Measurements from ENCODE around the gene RNF11. TPM values are rescaled to one million over a fixed set of nuclear protein-coding genes. Genes with fewer than 3 reads are reported as not detected.

The RNF11 gene
- total RNA-seq, 1 experiment from 2014 or later = 55.8 TPM

GRCh38 chr1:51216631-51217030 lies 19.4 kb upstream of the RNF11 start:
- H2BK20ac ChIP-seq (ENCODE audit: low read depth, low read length, poor library complexity, severe bottlenecking) = no peak overlapping the region
- Mint-ChIP-seq H3K4me3 (no peak overlapping the region), H3K36me3 (ENCODE audit: insufficient read depth in 1 of 3, low read depth in 3 of 3) (no peaks in the 10 kb centered on the region), H3K27me3 (ENCODE audit: low read depth) (no peaks in the 10 kb centered on the region; the same call in 1 of the 2 replicates), H3K4me1 (peaks cover 2 to 5% of the 10 kb centered on the region in 2 experiments; a peak in 1 of 4 replicates), H3K9me3 (no peaks in the 10 kb centered on the region; a peak in 1 of 5 replicates), H3K27ac (no peak overlapping the region)
- H3K23me2 ChIP-seq (ENCODE audit: insufficient read length, low read depth, low read length, poor library complexity, severe bottlenecking) = no peaks in the 10 kb centered on the region
- H4K8ac ChIP-seq (replicated peaks; ENCODE audit: insufficient read length, low read depth, low read length) = no peak overlapping the region
- H3T11ph ChIP-seq (ENCODE audit: low read length) = no peak overlapping the region
- no CpG with 5 or more reads among the region's 4 CpGs for WGBS (ENCODE audit: extremely low coverage, insufficient read length, low lambda C conversion rate)
- H3K9ac ChIP-seq (ENCODE audit: extremely low read depth, insufficient read length, low read length) = no peak overlapping the region
- no peak for DNase-seq
- H3K79me1 ChIP-seq (ENCODE audit: insufficient read depth, low read depth, low read length, poor library complexity, severe bottlenecking) = no peaks in the 10 kb centered on the region
- H2BK12ac ChIP-seq (ENCODE audit: insufficient read length, low read depth, low read length) = no peak overlapping the region
- no peak for TF ChIP-seq CTCF (conservative IDR thresholded peaks at IDR 0.05)
- no peak overlapping the region for H4K91ac ChIP-seq (ENCODE audit: insufficient read length, low read depth, low read length)
- H3K56ac ChIP-seq (ENCODE audit: insufficient read length, low read depth, low read length) = no peak overlapping the region
- no peak overlapping the region for H3K18ac ChIP-seq (ENCODE audit: insufficient read length, low read depth, low read length)
- no peak overlapping the region for H2AFZ ChIP-seq (ENCODE audit: low read length)
- no peaks in the 10 kb centered on the region for H4K20me1 ChIP-seq (ENCODE audit: control insufficient read depth, insufficient read depth, insufficient read length)
- no peak overlapping the region for H2BK15ac ChIP-seq (ENCODE audit: low read depth, low read length)
- no peak overlapping the region for H3K14ac ChIP-seq (ENCODE audit: insufficient read depth, low read length)
- H3K79me2 ChIP-seq (ENCODE audit: insufficient read depth, low read length) = no peaks in the 10 kb centered on the region
- H3K4me1 ChIP-seq (ENCODE audit: insufficient read depth, low read length) = no peaks in the 10 kb centered on the region
- no peak overlapping the region for H4K5ac ChIP-seq (ENCODE audit: insufficient read length, low read depth, low read length)
- H3K23ac ChIP-seq (ENCODE audit: insufficient read length, low read depth, low read length) = no peak overlapping the region
- no peak overlapping the region for H3K4ac ChIP-seq (ENCODE audit: low read depth, low read length)
- H2AK5ac ChIP-seq (ENCODE audit: insufficient read length, low read length) = no peak overlapping the region
- no peak overlapping the region for H3K4me2 ChIP-seq (ENCODE audit: insufficient read depth, insufficient read length, low read length)
- no peak overlapping the region for H3K27ac ChIP-seq (ENCODE audit: insufficient read length, low read depth, low read length)
- H3K27me3 ChIP-seq (ENCODE audit: insufficient read depth, low read length) = no peaks in the 10 kb centered on the region
- no peak overlapping the region for H2BK5ac ChIP-seq (ENCODE audit: insufficient read length, low read length)
- H3K9me3 ChIP-seq (ENCODE audit: control insufficient read depth, low read depth, low read length) = no peaks in the 10 kb centered on the region
- H2BK120ac ChIP-seq (ENCODE audit: low read depth, low read length, poor library complexity, severe bottlenecking) = no peak overlapping the region

Data from H9 (cell line).